ENCODE results near the gene ZSCAN22.

GRCh38 chr19:58279925-58280316 is 46.9 kb upstream of the ZSCAN22 start:
- TF ChIP-seq, protein P1, sequence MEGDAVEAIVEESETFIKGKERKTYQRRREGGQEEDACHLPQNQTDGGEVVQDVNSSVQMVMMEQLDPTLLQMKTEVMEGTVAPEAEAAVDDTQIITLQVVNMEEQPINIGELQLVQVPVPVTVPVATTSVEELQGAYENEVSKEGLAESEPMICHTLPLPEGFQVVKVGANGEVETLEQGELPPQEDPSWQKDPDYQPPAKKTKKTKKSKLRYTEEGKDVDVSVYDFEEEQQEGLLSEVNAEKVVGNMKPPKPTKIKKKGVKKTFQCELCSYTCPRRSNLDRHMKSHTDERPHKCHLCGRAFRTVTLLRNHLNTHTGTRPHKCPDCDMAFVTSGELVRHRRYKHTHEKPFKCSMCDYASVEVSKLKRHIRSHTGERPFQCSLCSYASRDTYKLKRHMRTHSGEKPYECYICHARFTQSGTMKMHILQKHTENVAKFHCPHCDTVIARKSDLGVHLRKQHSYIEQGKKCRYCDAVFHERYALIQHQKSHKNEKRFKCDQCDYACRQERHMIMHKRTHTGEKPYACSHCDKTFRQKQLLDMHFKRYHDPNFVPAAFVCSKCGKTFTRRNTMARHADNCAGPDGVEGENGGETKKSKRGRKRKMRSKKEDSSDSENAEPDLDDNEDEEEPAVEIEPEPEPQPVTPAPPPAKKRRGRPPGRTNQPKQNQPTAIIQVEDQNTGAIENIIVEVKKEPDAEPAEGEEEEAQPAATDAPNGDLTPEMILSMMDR (IDR thresholded peaks at IDR 0.05) = no peak
- no peak for TF ChIP-seq EZH2phosphoT487 (IDR thresholded peaks at IDR 0.05)
- TF ChIP-seq EZH2 (IDR thresholded peaks at IDR 0.05) = no peak
